Lung (tissue), 12 donors: Measurements from ENCODE around the gene NDUFS2. TPM values are rescaled to one million over a fixed set of nuclear protein-coding genes. Genes with fewer than 3 reads are reported as not detected.
A peak's percentile ranks its signal among the peaks of the same experiment; 100 is the strongest.

Experiments
- ATAC-seq: fragments of 200-7000 bp; cut with Tn5 transposase; one replicate; pipeline ENCODE4 v1.9.1; 2020; ENCODE audit warnings: moderate number of reproducible peaks; ENCODE audit not compliant: insufficient read depth, low FRiP score
- DNase-seq, 3 donors: peaks; one replicate each; pipeline ENCODE4 v3.0.0-alpha.2; 2013 to 2017
- H3K27ac ChIP-seq, 2 donors: one replicate each; pipeline ENCODE4 v1.5.1; 2013; ENCODE audit warnings: mild to moderate bottlenecking in 2 of 2, moderate library complexity in 2 of 2, control low read depth in 1 of 2, inconsistent platforms in 1 of 2, low read depth in 1 of 2, low read length in 1 of 2
- H3K27me3 ChIP-seq, 3 donors: one replicate each; pipeline ENCODE4 v1.5.1; 2013; ENCODE audit warnings: low read length in 2 of 3; ENCODE audit not compliant: control insufficient read depth in 3 of 3, insufficient read depth in 3 of 3
- H3K36me3 ChIP-seq, 4 donors: one replicate each; pipeline ENCODE4 v1.5.1; 2013; ENCODE audit warnings: low read length in 4 of 4, mild to moderate bottlenecking in 1 of 4, moderate library complexity in 1 of 4; ENCODE audit not compliant: control insufficient read depth in 4 of 4, insufficient read depth in 4 of 4
- H3K4me1 ChIP-seq, 5 donors: one replicate each; pipeline ENCODE4 v1.5.1; 2013; ENCODE audit warnings: low read length in 5 of 5, mild to moderate bottlenecking in 2 of 5, moderate library complexity in 1 of 5; ENCODE audit not compliant: control insufficient read depth in 5 of 5, insufficient read depth in 5 of 5
- H3K4me3 ChIP-seq: one replicate; pipeline ENCODE4 v1.5.1; 2013; ENCODE audit warnings: mild to moderate bottlenecking, control low read depth, moderate library complexity
- H3K9ac ChIP-seq, 2 donors: one replicate each; pipeline ENCODE4 v1.5.1; 2013; ENCODE audit warnings: low read length in 2 of 2, control low read depth in 1 of 2; ENCODE audit not compliant: insufficient read depth in 1 of 2
- H3K9me3 ChIP-seq, 4 donors: one replicate each; pipeline ENCODE4 v1.5.1; 2013; ENCODE audit warnings: low read length in 3 of 4, mild to moderate bottlenecking in 1 of 4, moderate library complexity in 1 of 4; ENCODE audit not compliant: control insufficient read depth in 4 of 4, insufficient read depth in 3 of 4
- WGBS, 2 donors: extraction: QIAGEN DNeasy Blood & Tissue Kit; methylation state at CpG; one replicate each; pipeline ENCODE4 v1.1.7; 2013; 5-methylcytosine and 5-hydroxymethylcytosine counted together
- polyA plus RNA-seq, 2 donors: library from polyadenylated mRNA; stranded (reverse); fragments of 200-250 nt; gene quantifications; one replicate each; pipeline ENCODE4 v1.2.1, GENCODE V29; 2013
- total RNA-seq, 2 donors: library from RNA; depleted of rRNA in 1 of 2; stranded (reverse); fragments of >200 nt in 1 of 2; gene quantifications; one replicate each; pipeline ENCODE4 v1.2.1, GENCODE V29; 2014 to 2021
- TF ChIP-seq, protein P1 (sequence below): IDR thresholded peaks from 2 replicates; pipeline ENCODE4 v1.5.1; 2012; ENCODE audit warnings: mild to moderate bottlenecking; ENCODE audit errors: control extremely low read depth, extremely low read depth
- donor health status: control.
- donor health status: control.
- donor health status: Bipolar disorder and iron deficiency.
- donor health status: healthy.
- donor health status: DM: yes; HTN: yes; CAD: no.

Gene NDUFS2
- total and polyA plus RNA-seq, 4 donors, result 40.2 to 104 (median 88.1) TPM

- TF ChIP-seq, protein P1, sequence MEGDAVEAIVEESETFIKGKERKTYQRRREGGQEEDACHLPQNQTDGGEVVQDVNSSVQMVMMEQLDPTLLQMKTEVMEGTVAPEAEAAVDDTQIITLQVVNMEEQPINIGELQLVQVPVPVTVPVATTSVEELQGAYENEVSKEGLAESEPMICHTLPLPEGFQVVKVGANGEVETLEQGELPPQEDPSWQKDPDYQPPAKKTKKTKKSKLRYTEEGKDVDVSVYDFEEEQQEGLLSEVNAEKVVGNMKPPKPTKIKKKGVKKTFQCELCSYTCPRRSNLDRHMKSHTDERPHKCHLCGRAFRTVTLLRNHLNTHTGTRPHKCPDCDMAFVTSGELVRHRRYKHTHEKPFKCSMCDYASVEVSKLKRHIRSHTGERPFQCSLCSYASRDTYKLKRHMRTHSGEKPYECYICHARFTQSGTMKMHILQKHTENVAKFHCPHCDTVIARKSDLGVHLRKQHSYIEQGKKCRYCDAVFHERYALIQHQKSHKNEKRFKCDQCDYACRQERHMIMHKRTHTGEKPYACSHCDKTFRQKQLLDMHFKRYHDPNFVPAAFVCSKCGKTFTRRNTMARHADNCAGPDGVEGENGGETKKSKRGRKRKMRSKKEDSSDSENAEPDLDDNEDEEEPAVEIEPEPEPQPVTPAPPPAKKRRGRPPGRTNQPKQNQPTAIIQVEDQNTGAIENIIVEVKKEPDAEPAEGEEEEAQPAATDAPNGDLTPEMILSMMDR, result no peak
- 10 to 11% methylated on average over 11 of the region's 11 CpGs for WGBS, 2 donors
- Histone ChIP-seq H3K9me3 (no peaks in the 10 kb centered on the region), H3K9ac (peak overlapping the region; percentile 75 to 87), H3K27ac (peak overlapping the region in 1 of 2 donors; percentile 95), H3K36me3 (peaks cover 2 to 32% (median 13%) of the 10 kb centered on the region in 4 donors), H3K4me1 (peaks cover 2 to 19% (median 7%) of the 10 kb centered on the region in 5 donors), H3K27me3 (no peaks in the 10 kb centered on the region), H3K4me3 (peak overlapping the region; percentile 93)
- ATAC-seq, result no peak
- DNase-seq, result no peak
These were observed 42.3 kb upstream of the NDUFS2 start for GRCh38 chr1:161159913-161160243.

DNA sequence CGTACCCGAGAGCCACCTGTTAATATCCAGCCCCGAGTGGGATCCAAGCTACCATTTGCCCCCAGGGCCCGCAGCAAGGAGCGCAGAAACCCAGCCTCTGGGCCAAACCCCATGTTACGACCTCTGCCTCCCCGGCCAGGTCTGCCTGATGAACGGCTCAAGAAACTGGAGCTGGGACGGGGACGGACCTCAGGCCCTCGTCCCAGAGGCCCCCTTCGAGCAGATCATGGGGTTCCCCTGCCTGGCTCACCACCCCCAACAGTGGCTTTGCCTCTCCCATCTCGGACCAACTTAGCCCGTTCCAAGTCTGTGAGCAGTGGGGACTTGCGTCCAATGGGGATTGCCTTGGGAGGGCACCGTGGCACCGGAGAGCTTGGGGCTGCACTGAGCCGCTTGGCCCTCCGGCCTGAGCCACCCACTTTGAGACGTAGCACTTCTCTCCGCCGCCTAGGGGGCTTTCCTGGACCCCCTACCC, 41.5 kb upstream of the NDUFS2 start:
- H3K27me3 ChIP-seq, result no peaks in the 10 kb centered on the region
- H3K9ac ChIP-seq, result no peak overlapping the region
- TF ChIP-seq, protein P1, result no peak
- H3K4me1 ChIP-seq, result peaks cover 2 to 24% (median 9%) of the 10 kb centered on the region in 5 donors
- ATAC-seq, result no peak
- no peak overlapping the region for H3K4me3 ChIP-seq
- peaks cover 2 to 32% (median 13%) of the 10 kb centered on the region in 4 donors for H3K36me3 ChIP-seq
- no peaks in the 10 kb centered on the region for H3K9me3 ChIP-seq
- 95 to 97% methylated on average over 22 of the region's 22 CpGs for WGBS, 2 donors
- no peak for DNase-seq
- H3K27ac ChIP-seq, result no peak overlapping the region

DNA sequence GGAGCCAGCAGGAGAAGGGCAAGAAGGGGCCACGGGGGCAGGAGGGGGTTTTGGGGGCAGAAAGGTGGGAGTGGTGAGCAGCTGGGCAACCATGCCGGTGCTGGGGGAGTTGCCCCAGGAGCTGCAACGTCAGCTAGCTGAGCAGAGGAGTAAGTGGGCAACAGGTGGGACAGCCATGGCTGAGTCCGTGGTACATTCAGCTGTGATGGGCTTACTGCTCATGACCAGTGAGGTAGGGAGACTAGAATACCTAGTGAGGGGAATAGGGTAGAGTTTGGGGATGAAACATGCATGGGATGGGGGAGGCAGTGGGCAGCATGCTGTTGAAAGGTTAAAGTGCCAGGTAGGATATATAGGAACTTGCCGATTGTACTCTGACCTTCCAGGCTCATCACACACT, 40.5 kb upstream of the NDUFS2 start:
- Histone ChIP-seq H3K9me3 (no peaks in the 10 kb centered on the region), H3K36me3 (peaks cover 2 to 32% (median 13%) of the 10 kb centered on the region in 4 donors), H3K9ac (no peak overlapping the region), H3K27me3 (no peaks in the 10 kb centered on the region), H3K4me3 (no peak overlapping the region), H3K27ac (no peak overlapping the region), H3K4me1 (peaks cover 2 to 26% (median 9%) of the 10 kb centered on the region in 5 donors)
- ATAC-seq, result no peak
- TF ChIP-seq, protein P1, result no peak
- DNase-seq, result no peak
- 89% methylated on average over 5 of the region's 5 CpGs for WGBS, 2 donors

GRCh38 chr1:161162052-161162451, 40.1 kb upstream of the NDUFS2 start:
- 78 to 88% methylated on average over 7 of the region's 7 CpGs for WGBS, 2 donors
- Histone ChIP-seq H3K4me1 (peaks cover 2 to 29% (median 10%) of the 10 kb centered on the region in 5 donors), H3K9me3 (no peaks in the 10 kb centered on the region), H3K36me3 (peaks cover 0 to 28% (median 12%) of the 10 kb centered on the region in 4 donors), H3K4me3 (no peak overlapping the region), H3K27me3 (no peaks in the 10 kb centered on the region), H3K9ac (no peak overlapping the region), H3K27ac (no peak overlapping the region)
- TF ChIP-seq, protein P1, result no peak
- ATAC-seq, result no peak
- DNase-seq, result no peak
